Activated CD4-positive, alpha-beta T cell treated with anti-CD3 and anti-CD28 coated beads for 36 hours (primary cell): ENCODE data around the gene CERK. TPM values are rescaled to one million over a fixed set of nuclear protein-coding genes. Genes with fewer than 3 reads are reported as not detected.

Source experiments
- ATAC-seq: fragments of 200-7000 bp; cut with Tn5 transposase; one replicate; pipeline ENCODE4 v1.10.0; 2021; ENCODE audit warnings: mild to moderate bottlenecking, moderate library complexity
- CTCF ChIA-PET: fragments of 350-600 bp; sonication (Branson Sonifier 250); formaldehyde crosslinking; loops from one replicate; lab custom pipeline; 2021; ENCODE audit warnings: antibody characterized with exemption; lab: Charles Lee
- POLR2A ChIA-PET: fragments of 350-600 bp; sonication (Branson Sonifier 250); formaldehyde crosslinking; loops from one replicate; lab custom pipeline; 2021; ENCODE audit warnings: antibody characterized with exemption, inconsistent platforms; lab: Charles Lee
- DNase-seq: peaks from one replicate; pipeline ENCODE4 v3.0.0-alpha.2; 2020
- H3K27ac Mint-ChIP-seq: one replicate; pipeline ENCODE4 v1.8.0; 2021; ENCODE audit warnings: mixed read lengths
- H3K27me3 Mint-ChIP-seq: one replicate; pipeline ENCODE4 v1.8.0; 2021; ENCODE audit warnings: mixed read lengths
- H3K36me3 Mint-ChIP-seq: one replicate; pipeline ENCODE4 v1.8.0; 2021; ENCODE audit warnings: low read depth, mixed read lengths
- H3K4me1 Mint-ChIP-seq: one replicate; pipeline ENCODE4 v1.8.0; 2021; ENCODE audit warnings: mixed read lengths
- H3K4me3 Mint-ChIP-seq: one replicate; pipeline ENCODE4 v1.8.0; 2021; ENCODE audit warnings: mild to moderate bottlenecking, moderate library complexity, mixed read lengths
- H3K9me3 Mint-ChIP-seq: one replicate; pipeline ENCODE4 v1.8.0; 2021; ENCODE audit warnings: low read depth, mixed read lengths
- intact Hi-C, 2 experiments: fragments of 100-400 bp; cut with DNase I in 1 of 2; cut with micrococcal nuclease in 1 of 2; formaldehyde crosslinking; loops; one replicate each; pipeline versions ENCODE4 v1.14.2 to v1.15.1; 2022 to 2024; cut with DNase I, micrococcal nuclease
- total RNA-seq, 2 experiments: library from RNA; stranded (reverse); gene quantifications; one replicate each; pipeline ENCODE4 v1.2.3, GENCODE V29; 2021

CERK gene
- total RNA-seq, 2 experiments from 2014 or later: 27.0 to 32.8 TPM

- Mint-ChIP-seq H3K27ac (no peak overlapping the region), H3K36me3 (peaks cover 20% of the 10 kb centered on the region), H3K27me3 (no peaks in the 10 kb centered on the region), H3K4me1 (peaks cover 36% of the 10 kb centered on the region), H3K9me3 (peaks cover 6% of the 10 kb centered on the region), H3K4me3 (no peak overlapping the region)
- ChIA-PET CTCF (interaction anchor here (0.6 to 8.1 kb wide), 7 partner anchors 16 to 882 kb away, joined by 3 to 95 read pairs (median 5); no protein-coding TSS in a partner anchor), POLR2A (no interaction called here)
- DNase-seq (no peak), ATAC-seq (no peak)
- intact Hi-C loops: no loop called here
Measured at GRCh38 chr22:46757104-46757503, 19.1 kb upstream of the CERK start.

DNA sequence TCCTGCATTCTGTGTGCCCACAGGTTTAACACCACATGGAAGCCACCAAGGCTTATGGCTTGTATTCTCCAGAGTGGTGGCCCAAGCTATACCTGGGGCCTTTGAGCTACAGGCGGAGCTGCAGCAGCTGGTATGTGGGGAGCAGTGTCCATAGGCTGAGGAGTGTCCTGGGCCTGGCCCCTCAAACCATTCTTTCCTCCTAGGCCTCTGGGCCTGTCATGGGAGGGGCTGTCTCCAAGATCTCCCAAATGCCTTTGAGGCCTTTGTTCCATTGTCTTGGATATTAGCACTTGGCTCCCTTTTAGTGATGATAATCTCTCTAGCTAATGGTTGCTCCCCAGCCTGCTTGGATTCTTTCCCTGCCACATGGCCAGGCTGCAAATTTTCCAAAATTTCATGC lies 18.0 kb upstream of the CERK start:
- ATAC-seq: no peak
- no peak for DNase-seq
- Mint-ChIP-seq H3K27me3 (no peaks in the 10 kb centered on the region), H3K36me3 (peaks cover 15% of the 10 kb centered on the region), H3K4me1 (peaks cover 28% of the 10 kb centered on the region), H3K9me3 (peaks cover 6% of the 10 kb centered on the region), H3K27ac (no peak overlapping the region), H3K4me3 (no peak overlapping the region)
- intact Hi-C loops: no loop called here
- POLR2A ChIA-PET: interaction anchor here (0.7 kb wide), 1 partner anchor 229 kb away, joined by 3 read pairs; no protein-coding TSS in a partner anchor
- CTCF ChIA-PET: interaction anchor here (1.1 to 8.1 kb wide), 6 partner anchors 15 to 193 kb away, joined by 3 to 95 read pairs (median 6); no protein-coding TSS in a partner anchor

DNA sequence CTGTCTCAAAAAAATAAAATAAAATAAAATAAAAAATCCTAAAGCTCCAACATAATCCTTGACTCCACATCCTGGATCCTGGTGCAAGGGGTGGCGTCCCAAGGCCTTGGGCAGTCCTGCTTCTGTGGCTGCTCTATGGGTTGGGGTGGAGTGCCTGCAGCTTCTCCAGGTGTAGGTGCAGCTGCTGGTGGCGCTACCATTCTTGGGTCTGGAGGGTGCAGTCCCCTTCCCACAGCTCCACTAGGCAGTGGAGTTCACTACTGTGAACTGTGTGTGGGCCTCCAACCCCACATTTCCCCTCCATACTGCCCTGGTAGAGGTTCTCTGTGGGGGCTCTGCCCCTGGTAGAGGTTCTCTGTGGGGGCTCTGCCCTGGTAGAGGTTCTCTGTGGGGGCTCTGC lies 17.5 kb upstream of the CERK start:
- ATAC-seq (no peak), DNase-seq (no peak)
- H3K36me3 Mint-ChIP-seq: peaks cover 15% of the 10 kb centered on the region
- intact Hi-C loops: no loop called here
- CTCF ChIA-PET: interaction anchor here (1.1 kb wide), 1 partner anchor 19 kb away, joined by 6 read pairs; no protein-coding TSS in a partner anchor
- H3K4me3 Mint-ChIP-seq: no peak overlapping the region
- POLR2A ChIA-PET: no interaction called here
- peaks cover 27% of the 10 kb centered on the region for H3K4me1 Mint-ChIP-seq
- H3K9me3 Mint-ChIP-seq: peaks cover 6% of the 10 kb centered on the region
- H3K27ac Mint-ChIP-seq: no peak overlapping the region
- no peaks in the 10 kb centered on the region for H3K27me3 Mint-ChIP-seq

DNA sequence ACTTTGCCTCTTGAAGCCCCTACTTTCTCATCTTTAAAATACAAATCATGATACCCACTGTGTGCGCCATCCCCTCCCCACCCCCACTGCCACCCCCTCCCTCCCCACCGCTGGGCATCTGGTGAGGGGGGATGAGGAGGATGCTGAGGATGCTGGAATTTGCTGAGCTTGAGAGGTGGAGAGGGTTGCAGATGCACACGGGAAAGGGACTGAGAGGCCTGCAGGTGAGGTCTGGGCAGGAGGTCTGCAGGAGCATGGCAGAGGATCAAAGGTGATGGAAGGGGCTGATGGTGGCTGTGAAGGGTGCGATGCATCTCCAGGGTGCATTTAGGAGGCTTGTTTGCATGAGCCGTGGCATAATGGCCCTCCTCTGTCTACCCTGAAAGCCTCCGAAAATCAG lies 16.8 kb upstream of the CERK start:
- Mint-ChIP-seq H3K4me1 (peaks cover 28% of the 10 kb centered on the region), H3K27me3 (no peaks in the 10 kb centered on the region), H3K27ac (no peak overlapping the region), H3K9me3 (peaks cover 6% of the 10 kb centered on the region), H3K4me3 (no peak overlapping the region), H3K36me3 (peaks cover 15% of the 10 kb centered on the region)
- DNase-seq (no peak), ATAC-seq (no peak)
- intact Hi-C loops: no loop called here
- CTCF ChIA-PET: no interaction called here
- POLR2A ChIA-PET: no interaction called here

- peak; percentile 64 for DNase-seq
- Mint-ChIP-seq H3K27me3 (no peaks in the 10 kb centered on the region), H3K9me3 (peaks cover 6% of the 10 kb centered on the region), H3K36me3 (peaks cover 15% of the 10 kb centered on the region), H3K27ac (peak overlapping the region; percentile 3), H3K4me3 (no peak overlapping the region), H3K4me1 (peaks cover 33% of the 10 kb centered on the region)
- ATAC-seq: peak; percentile 69
- ChIA-PET CTCF (no interaction called here), POLR2A (no interaction called here)
- intact Hi-C loops: no loop called here
Measured at GRCh38 chr22:46754110-46754799, 16.2 kb upstream of the CERK start.

DNA sequence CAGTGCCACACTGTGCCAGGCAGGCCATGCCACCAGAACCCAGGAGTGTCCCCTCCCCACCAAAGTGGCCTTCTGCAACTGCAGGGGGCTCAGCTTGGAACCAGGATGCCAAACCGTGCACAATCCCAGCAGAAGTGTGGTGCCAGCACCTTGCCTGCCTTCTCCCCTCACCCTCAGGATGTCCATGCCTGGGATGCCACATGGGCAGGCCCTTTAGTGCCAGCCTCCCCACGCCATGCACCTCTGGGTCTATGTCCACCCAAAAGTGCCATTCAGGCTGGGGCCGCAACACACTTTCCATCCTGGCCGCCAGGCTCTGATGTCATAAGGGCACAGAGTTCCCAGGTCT lies 15.7 kb upstream of the CERK start:
- intact Hi-C loops: no loop called here
- H3K36me3 Mint-ChIP-seq: peaks cover 12% of the 10 kb centered on the region
- CTCF ChIA-PET: no interaction called here
- no peak overlapping the region for H3K27ac Mint-ChIP-seq
- no peak overlapping the region for H3K4me3 Mint-ChIP-seq
- H3K9me3 Mint-ChIP-seq: peaks cover 6% of the 10 kb centered on the region
- ATAC-seq: no peak
- POLR2A ChIA-PET: no interaction called here
- DNase-seq: no peak
- peaks cover 36% of the 10 kb centered on the region for H3K4me1 Mint-ChIP-seq
- no peaks in the 10 kb centered on the region for H3K27me3 Mint-ChIP-seq

- ChIA-PET CTCF (no interaction called here), POLR2A (no interaction called here)
- peaks cover 10% of the 10 kb centered on the region for H3K36me3 Mint-ChIP-seq
- ATAC-seq (no peak), DNase-seq (no peak)
- no peak overlapping the region for H3K4me3 Mint-ChIP-seq
- peak overlapping the region; percentile 37 for H3K27ac Mint-ChIP-seq
- intact Hi-C loops: no loop called here
- peaks cover 6% of the 10 kb centered on the region for H3K9me3 Mint-ChIP-seq
- peaks cover 33% of the 10 kb centered on the region for H3K4me1 Mint-ChIP-seq
- no peaks in the 10 kb centered on the region for H3K27me3 Mint-ChIP-seq
Measured at GRCh38 chr22:46753360-46753759, 15.3 kb upstream of the CERK start.

DNA sequence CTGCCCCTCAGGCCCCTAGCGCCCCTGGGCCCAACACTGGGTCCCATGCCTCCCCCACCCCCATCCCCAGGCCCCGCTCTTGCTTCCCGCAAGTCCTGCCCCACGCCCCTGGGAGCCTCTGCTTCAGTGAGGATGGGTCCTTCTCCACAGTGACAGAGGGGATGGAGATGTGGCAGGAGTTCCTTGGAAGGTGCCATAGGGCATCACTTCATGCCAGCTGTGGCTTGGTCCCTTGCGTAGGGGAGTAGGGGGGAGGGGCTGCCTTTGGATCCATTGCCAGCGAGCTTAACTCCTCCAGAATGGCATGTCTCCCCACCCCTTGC lies 14.9 kb upstream of the CERK start:
- H3K27me3 Mint-ChIP-seq: no peaks in the 10 kb centered on the region
- CTCF ChIA-PET: no interaction called here
- no peak for ATAC-seq
- intact Hi-C loops: no loop called here
- H3K4me1 Mint-ChIP-seq: peaks cover 33% of the 10 kb centered on the region
- POLR2A ChIA-PET: no interaction called here
- no peak overlapping the region for H3K27ac Mint-ChIP-seq
- DNase-seq: no peak
- peaks cover 10% of the 10 kb centered on the region for H3K36me3 Mint-ChIP-seq
- no peak overlapping the region for H3K4me3 Mint-ChIP-seq
- H3K9me3 Mint-ChIP-seq: peaks cover 6% of the 10 kb centered on the region

DNA sequence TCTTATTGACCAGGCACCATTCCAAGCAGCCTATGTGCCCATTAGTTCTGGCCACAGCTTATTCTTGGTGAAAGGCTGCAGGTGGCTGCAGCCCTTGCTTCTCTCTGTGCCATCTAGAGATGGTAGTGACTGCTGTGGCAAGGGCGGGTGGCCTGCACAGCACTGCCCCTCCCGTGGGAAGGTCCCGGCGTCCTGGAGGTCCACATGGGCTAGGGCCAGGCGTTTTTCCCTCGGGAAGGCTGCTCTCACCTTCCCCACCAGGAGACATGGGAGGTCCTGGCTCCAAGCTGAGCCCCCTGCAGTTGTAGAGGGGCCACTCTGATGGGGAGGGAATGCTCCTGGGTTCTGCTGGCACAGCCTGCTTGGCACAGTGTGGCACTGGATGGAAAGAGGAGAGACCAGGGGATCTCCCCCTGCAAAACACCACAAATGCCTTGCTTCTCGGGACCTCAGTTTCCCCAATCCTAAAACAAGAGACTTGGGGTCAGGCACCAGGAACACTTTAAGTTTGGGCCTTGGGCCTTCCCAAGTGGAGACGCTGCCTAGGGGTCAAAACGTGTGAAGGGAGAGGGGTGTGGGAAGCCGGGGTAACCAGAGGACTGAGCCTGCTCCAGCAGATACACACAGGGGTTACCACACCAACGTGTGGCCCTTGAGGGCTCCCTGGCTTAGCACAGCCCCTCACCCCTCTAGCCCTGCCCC lies 14.4 kb upstream of the CERK start:
- Mint-ChIP-seq H3K36me3 (peaks cover 9% of the 10 kb centered on the region), H3K4me3 (no peak overlapping the region), H3K27ac (no peak overlapping the region), H3K9me3 (peaks cover 6% of the 10 kb centered on the region), H3K27me3 (no peaks in the 10 kb centered on the region), H3K4me1 (peaks cover 33% of the 10 kb centered on the region)
- intact Hi-C loops: no loop called here
- POLR2A ChIA-PET: no interaction called here
- CTCF ChIA-PET: no interaction called here
- DNase-seq: no peak
- no peak for ATAC-seq

GRCh38 chr22:46750863-46751443 lies 12.9 kb upstream of the CERK start:
- Mint-ChIP-seq H3K27me3 (no peaks in the 10 kb centered on the region), H3K4me1 (peaks cover 29% of the 10 kb centered on the region), H3K9me3 (no peaks in the 10 kb centered on the region), H3K36me3 (no peaks in the 10 kb centered on the region), H3K4me3 (no peak overlapping the region), H3K27ac (no peak overlapping the region)
- intact Hi-C loops: no loop called here
- ATAC-seq (no peak), DNase-seq (no peak)
- POLR2A ChIA-PET: no interaction called here
- CTCF ChIA-PET: interaction anchor here (3.8 to 5.0 kb wide), 2 partner anchors 9 to 12 kb away, joined by 13 to 37 read pairs; no protein-coding TSS in a partner anchor

DNA sequence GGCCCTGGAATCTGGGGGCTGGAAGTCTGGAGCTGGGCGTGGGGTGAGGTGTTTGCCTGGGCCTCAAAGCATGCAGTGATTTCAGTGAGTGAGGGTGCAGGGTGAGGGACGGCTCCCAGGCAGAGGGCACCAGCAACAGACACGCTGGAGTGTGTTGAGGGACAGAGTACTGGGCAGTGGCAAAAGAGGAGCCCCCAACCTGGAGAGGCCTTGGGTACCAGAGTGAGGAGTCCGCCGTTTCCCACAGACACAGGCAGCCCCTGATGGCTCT lies 12.4 kb upstream of the CERK start:
- ChIA-PET POLR2A (no interaction called here), CTCF (interaction anchor here (3.8 to 5.0 kb wide), 2 partner anchors 9 to 11 kb away, joined by 13 to 37 read pairs; no protein-coding TSS in a partner anchor)
- Mint-ChIP-seq H3K4me3 (no peak overlapping the region), H3K27me3 (no peaks in the 10 kb centered on the region), H3K36me3 (no peaks in the 10 kb centered on the region), H3K9me3 (no peaks in the 10 kb centered on the region), H3K27ac (peak overlapping the region; percentile 91), H3K4me1 (peaks cover 29% of the 10 kb centered on the region)
- intact Hi-C loops: no loop called here
- ATAC-seq: no peak
- no peak for DNase-seq
